Cardiac muscle cell (in vitro differentiated cells and primary cell): Measurements from ENCODE around the gene MYH9. TPM values are rescaled to one million over a fixed set of nuclear protein-coding genes. Genes with fewer than 3 reads are reported as not detected.
"Not testable (repeated sequence)": the region's sequence is repeated elsewhere in the genome, so short reads cannot be mapped to it uniquely, and the experiment has no call there.

Source experiments
- DNase-seq, 2 donors: peaks; one replicate each; pipeline versions ENCODE4 v3.0.0 to v3.0.0-alpha.2; 2010 to 2017; ENCODE audit warnings: low read depth in 1 of 2, low spot score in 1 of 2
- H3K27ac ChIP-seq: fragments of 200-600 bp; sonication (generic); 2 replicates; pipeline ENCODE4 v1.5.1; 2016
- H3K27me3 ChIP-seq: fragments of 200-600 bp; sonication (generic); 2 replicates; pipeline ENCODE4 v1.6.0; 2016; ENCODE audit warnings: control low read depth
- H3K36me3 ChIP-seq: fragments of 200-600 bp; sonication (generic); 2 replicates; pipeline ENCODE4 v1.5.1; 2016; ENCODE audit warnings: control low read depth
- H3K4me1 ChIP-seq: fragments of 200-600 bp; sonication (generic); 2 replicates; pipeline ENCODE4 v1.8.1; 2017; ENCODE audit warnings: low read depth, mild to moderate bottlenecking, mixed run types
- H3K4me3 ChIP-seq: fragments of 200-600 bp; sonication (generic); 2 replicates; pipeline ENCODE4 v1.5.1; 2016; ENCODE audit warnings: mild to moderate bottlenecking
- H3K9me3 ChIP-seq: fragments of 200-600 bp; sonication (generic); 2 replicates; pipeline ENCODE4 v1.5.1; 2017; ENCODE audit warnings: low read depth, mild to moderate bottlenecking, control low read depth
- polyA plus RNA-seq: library from polyadenylated mRNA; unstranded; fragments of >200 nt; fragmentation: Nextera tagmentation; extraction: Ambion mirVana; gene quantifications from 2 replicates; pipeline ENCODE4 v1.2.1, GENCODE V29; 2016
- total RNA-seq: library from RNA; depleted of rRNA; stranded (reverse); fragments of >200 nt; gene quantifications from 2 replicates; pipeline ENCODE4 v1.2.3, GENCODE V29; 2016
- TF ChIP-seq, protein P1 (sequence below): IDR thresholded peaks from 2 replicates; pipeline ENCODE4 v1.5.1; 2012; ENCODE audit warnings: low read depth, mild to moderate bottlenecking, low read length

The MYH9 gene
- total and polyA plus RNA-seq, 2 experiments from 2014 or later, result 88.7 to 174 TPM

- Histone ChIP-seq H3K27me3 (no peaks in the 10 kb centered on the region), H3K4me1 (peaks cover 16% of the 10 kb centered on the region), H3K9me3 (no peaks in the 10 kb centered on the region), H3K36me3 (no peaks in the 10 kb centered on the region), H3K27ac (no peak overlapping the region), H3K4me3 (no peak overlapping the region)
- DNase-seq, result no peak
- TF ChIP-seq, protein P1, sequence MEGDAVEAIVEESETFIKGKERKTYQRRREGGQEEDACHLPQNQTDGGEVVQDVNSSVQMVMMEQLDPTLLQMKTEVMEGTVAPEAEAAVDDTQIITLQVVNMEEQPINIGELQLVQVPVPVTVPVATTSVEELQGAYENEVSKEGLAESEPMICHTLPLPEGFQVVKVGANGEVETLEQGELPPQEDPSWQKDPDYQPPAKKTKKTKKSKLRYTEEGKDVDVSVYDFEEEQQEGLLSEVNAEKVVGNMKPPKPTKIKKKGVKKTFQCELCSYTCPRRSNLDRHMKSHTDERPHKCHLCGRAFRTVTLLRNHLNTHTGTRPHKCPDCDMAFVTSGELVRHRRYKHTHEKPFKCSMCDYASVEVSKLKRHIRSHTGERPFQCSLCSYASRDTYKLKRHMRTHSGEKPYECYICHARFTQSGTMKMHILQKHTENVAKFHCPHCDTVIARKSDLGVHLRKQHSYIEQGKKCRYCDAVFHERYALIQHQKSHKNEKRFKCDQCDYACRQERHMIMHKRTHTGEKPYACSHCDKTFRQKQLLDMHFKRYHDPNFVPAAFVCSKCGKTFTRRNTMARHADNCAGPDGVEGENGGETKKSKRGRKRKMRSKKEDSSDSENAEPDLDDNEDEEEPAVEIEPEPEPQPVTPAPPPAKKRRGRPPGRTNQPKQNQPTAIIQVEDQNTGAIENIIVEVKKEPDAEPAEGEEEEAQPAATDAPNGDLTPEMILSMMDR, result no peak
Measured at GRCh38 chr22:36417281-36417686, 29.5 kb upstream of the MYH9 start.

GRCh38 chr22:36415415-36416168 is 27.8 kb upstream of the MYH9 start:
- Histone ChIP-seq H3K4me3 (no peak overlapping the region), H3K4me1 (peaks cover 18% of the 10 kb centered on the region), H3K36me3 (no peaks in the 10 kb centered on the region), H3K27me3 (no peaks in the 10 kb centered on the region), H3K27ac (no peak overlapping the region), H3K9me3 (no peaks in the 10 kb centered on the region)
- no peak for DNase-seq
- TF ChIP-seq, protein P1, result no peak

DNA sequence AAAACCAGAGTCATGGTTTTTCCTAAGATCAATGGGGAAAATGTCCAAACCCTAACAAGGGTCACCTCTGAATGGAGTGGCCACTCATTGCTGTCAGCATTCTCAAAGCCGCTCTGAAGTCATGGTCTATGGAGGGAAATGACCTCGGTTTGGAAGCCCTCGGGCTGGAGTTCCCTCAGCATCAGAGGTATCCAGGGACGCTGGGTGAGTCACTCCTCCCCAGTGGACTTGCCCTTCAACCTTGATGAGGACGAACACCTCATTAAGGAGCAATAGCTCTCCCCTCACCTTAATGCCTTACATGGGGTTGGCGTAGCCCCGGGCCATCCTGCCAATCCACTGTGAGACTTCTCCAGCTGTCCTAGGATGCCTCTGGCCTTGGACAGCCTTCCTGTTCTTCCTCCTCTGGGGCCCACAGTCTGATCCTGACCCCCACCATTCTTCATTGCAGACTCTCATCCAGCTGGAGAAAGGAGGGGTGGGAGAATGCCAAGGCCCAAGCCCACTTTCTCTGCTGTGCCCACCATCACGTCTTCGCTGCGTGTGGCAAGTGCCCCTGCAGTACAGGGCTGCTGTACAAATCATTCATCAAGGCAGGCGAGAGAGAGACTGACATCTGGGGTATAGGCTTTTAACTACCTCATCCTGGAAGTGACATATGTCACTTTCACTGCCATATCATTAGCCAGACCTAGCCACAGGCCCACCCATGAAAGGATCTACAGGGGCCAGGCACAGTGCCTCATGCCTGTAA is 25.4 kb upstream of the MYH9 start:
- H3K4me1 ChIP-seq, result peaks cover 10% of the 10 kb centered on the region
- H3K27me3 ChIP-seq, result no peaks in the 10 kb centered on the region
- TF ChIP-seq, protein P1, result no peak
- peak overlapping the region; percentile 40 for H3K27ac ChIP-seq
- DNase-seq, result peak in 1 of 2 donors; percentile 48
- no peaks in the 10 kb centered on the region for H3K36me3 ChIP-seq
- H3K4me3 ChIP-seq, result no peak overlapping the region
- H3K9me3 ChIP-seq, result no peaks in the 10 kb centered on the region

DNA sequence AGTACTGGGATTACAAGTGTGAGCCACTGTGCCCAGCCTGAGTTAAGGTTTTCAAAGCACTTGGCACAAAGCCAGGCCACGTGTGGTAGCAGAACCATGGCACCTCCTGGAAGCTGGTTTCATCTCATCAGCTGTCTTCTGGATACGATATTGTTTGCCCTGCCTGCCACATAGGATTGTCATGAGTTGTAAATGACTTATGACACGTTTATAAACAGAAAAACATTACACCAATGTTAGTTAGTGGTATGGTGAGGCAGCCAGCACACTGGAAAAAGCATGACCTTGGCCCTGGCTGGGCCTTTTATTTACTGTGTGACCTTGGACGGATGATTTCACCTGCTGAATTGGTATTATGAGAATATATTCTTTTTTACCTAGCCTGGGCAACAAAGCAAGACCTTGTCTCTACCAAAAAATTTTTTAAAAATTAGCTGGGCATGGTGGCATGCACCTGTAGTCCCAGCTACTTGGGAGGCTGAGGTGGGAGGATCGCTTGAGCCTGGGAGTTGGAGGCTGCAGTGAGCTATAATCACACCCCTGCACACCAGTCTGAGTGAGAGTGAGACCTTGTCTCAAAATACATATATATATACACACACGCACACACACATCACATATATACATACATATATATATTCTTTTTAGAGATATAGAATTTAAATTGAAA is 24.0 kb upstream of the MYH9 start:
- Histone ChIP-seq H3K36me3 (no peaks in the 10 kb centered on the region), H3K4me3 (no peak overlapping the region), H3K9me3 (no peaks in the 10 kb centered on the region), H3K4me1 (peaks cover 10% of the 10 kb centered on the region), H3K27ac (no peak overlapping the region), H3K27me3 (no peaks in the 10 kb centered on the region)
- DNase-seq, result no peak
- TF ChIP-seq, protein P1, result no peak

- no peaks in the 10 kb centered on the region for H3K36me3 ChIP-seq
- DNase-seq, result peak; percentile 83 to 98
- no peaks in the 10 kb centered on the region for H3K27me3 ChIP-seq
- H3K9me3 ChIP-seq, result no peaks in the 10 kb centered on the region
- peak overlapping the region; percentile 98 for H3K27ac ChIP-seq
- H3K4me3 ChIP-seq, result peak overlapping the region; percentile 34
- TF ChIP-seq, protein P1, result no peak
- peaks cover 10% of the 10 kb centered on the region for H3K4me1 ChIP-seq
Measured at GRCh38 chr22:36409911-36410756, 22.4 kb upstream of the MYH9 start.

DNA sequence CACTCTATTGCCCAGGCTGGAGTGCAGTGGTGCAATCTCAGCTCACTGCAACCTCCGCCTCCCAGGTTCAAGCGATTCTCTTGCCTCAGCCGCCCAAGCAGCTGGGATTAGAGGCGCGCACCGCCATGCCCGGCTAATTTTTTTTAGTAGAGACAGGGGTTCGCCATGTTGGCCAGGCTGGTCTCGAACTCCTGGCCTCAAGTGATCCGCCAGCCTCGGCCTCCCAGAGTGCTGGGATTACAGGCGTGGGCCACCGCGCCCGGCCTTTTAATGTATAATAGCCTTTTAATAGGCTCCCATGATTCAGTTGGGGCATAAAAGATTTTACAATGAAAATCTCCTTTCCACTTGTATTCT is 21.8 kb upstream of the MYH9 start:
- H3K9me3 ChIP-seq, H3K27me3 ChIP-seq, DNase-seq, H3K36me3 ChIP-seq: not testable (repeated sequence)
- Histone ChIP-seq H3K4me3 (peak overlapping the region; percentile 34), H3K4me1 (peaks cover 10% of the 10 kb centered on the region), H3K27ac (peak overlapping the region; percentile 98)
